UCSD-AML1 (cell line): ENCODE data around the gene GALNT11.
"Not testable (repeated sequence)": the region's sequence is repeated elsewhere in the genome, so short reads cannot be mapped to it uniquely, and the experiment has no call there.

ENCODE experiments used
- DNase-seq: peaks from one replicate; lab custom pipeline; 2025; ENCODE audit not compliant: unreplicated experiment; lab: John Stamatoyannopoulos, UW

Gene GALNT11

GRCh38 chr7:152074673-152075072 is 49.2 kb downstream of the GALNT11 start:
- DNase-seq, result no peak

DNA sequence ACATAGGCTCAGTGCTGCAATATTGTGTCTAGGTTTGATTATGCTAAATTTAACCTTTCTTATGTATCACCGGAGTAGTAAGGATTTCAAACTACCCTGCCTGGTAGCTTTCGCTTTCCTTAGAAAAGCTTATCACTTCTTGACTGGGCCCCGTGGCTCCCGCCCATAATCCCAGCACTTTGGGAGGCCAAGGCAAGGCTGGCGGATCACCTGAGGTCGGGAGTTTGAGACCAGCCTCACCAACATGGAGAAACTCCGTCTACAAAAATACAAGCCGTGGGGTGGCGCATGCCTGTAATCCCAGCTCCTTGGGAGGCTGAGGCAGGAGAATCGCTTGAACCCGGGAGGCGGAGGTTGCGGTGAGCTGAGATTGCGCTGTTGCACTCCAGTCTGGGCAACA is 49.9 kb downstream of the GALNT11 start:
- not testable (repeated sequence) for DNase-seq

DNA sequence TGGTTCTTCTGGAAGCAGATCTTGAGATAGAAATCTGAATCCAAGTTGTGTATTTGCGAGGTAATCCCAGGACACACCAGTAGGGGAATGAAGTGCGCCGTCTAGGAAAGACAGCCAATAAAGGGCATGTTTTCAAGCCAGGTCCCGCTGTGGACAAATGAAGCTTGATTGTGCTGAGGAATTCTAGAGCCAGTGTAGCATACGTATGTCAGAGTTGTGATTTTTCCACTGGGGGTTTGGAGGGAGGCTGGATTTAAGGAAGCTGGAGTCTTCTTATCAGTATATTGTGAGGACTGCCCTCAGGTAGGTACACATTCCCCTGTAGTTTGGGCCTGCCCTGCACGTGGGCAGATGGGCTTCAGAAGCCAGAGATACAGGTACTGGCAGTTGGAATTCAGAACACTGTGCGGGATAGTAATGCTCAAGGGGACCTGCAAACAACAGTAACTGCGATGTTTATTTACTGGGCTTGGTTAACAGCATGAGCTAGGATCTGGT is 50.9 kb downstream of the GALNT11 start:
- DNase-seq, result no peak

GRCh38 chr7:152076940-152077933 is 51.8 kb downstream of the GALNT11 start:
- no peak for DNase-seq

DNA sequence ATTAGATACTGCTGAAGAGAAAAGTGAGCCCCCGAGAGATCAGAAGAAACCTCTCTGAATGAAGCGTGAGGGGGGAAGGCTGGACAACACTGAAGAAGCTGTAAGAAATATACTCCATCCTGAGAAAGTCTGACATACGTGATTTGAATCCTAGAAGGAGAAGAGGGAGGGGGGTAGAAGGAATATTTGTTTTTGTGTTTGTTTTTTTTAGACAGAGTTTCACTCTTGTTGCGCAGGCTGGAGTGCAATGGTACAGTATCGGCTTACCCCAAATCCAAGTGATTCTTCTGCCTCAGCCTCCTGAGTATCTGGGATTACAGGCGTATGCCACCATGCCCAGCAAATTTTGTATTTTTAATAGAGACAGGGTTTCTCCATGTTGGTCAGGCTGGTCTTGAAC is 52.6 kb downstream of the GALNT11 start:
- no peak for DNase-seq

GRCh38 chr7:152078786-152079185 is 53.3 kb downstream of the GALNT11 start:
- DNase-seq, result no peak

GRCh38 chr7:152081088-152081487 is 55.6 kb downstream of the GALNT11 start:
- no peak for DNase-seq

DNA sequence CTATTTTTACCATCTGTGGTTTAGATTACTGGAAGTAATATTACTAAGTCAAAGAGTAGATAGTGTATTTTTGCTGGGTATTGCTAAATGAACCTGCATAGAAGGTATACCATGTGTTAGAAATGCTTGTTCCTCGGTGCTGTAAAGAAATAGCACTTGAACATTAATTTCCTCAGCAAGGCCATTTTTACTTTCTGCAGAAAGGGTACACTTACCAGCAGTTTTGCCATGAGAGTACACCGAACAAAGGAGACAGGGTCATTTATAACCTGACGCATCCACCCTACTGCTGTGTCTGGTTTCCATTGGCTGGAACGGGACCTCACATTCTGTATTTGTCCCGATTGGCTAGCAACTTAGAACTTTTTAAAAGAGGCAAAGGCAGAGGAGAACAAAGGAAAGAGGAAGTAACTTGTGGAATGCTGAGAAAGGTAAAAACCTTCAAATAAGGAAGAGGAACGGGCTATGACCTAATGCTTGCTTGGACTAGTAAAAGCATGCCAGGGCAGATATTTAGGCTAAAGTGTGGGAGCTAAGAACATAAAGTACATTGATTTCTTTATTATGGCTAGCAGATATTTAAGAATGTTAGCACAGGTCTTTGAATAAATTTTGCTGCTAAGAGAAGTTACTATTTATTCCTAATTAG is 56.7 kb downstream of the GALNT11 start:
- not testable (repeated sequence) for DNase-seq

DNA sequence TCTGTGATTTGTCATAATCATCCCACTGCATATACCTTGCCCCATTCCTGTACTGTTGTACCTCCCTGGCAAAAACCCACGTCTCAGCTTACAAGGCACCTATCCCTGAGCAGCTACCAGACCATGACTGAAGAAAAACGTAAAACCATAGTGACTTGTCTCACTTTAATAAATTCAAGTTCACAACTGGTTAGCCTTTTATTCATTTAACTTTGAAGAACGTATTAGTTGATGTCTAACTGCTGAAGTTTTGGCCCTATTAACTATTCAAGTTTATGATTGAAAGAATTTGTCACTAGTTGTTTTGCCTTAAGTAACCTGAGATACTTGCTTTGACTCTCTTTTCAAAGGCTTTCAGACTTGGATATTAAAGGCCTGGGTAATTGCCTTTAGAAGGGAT is 59.7 kb downstream of the GALNT11 start:
- no peak for DNase-seq

- DNase-seq, result no peak
Observed at GRCh38 chr7:152086513-152086912, 61.0 kb downstream of the GALNT11 start.

GRCh38 chr7:152089183-152089582 is 63.7 kb downstream of the GALNT11 start:
- no peak for DNase-seq

DNA sequence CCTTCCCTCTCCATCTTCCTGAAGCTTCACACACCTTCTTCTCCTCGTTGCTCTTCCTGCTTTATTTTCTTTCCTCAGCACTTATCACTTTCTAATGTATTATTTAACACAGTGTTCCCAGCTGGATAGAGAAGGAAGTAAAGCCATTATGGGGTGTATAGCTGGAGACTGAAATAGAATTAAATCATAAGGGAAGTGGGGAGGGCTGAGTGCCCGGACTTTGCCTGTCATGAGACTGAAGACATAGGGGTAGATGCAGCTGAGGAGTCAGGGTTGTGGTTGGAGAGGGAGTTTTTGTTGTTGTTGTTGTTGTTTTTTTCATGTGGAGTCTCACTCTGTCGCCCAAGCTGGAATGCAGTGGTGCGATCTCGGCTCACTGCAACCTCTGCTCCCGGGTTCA is 65.3 kb downstream of the GALNT11 start:
- no peak for DNase-seq

- DNase-seq, result no peak
Observed at GRCh38 chr7:152093717-152094116, 68.2 kb downstream of the GALNT11 start.

GRCh38 chr7:152095771-152096170 is 70.3 kb downstream of the GALNT11 start:
- DNase-seq, result no peak

- no peak for DNase-seq
Observed at GRCh38 chr7:152097330-152097729, 71.9 kb downstream of the GALNT11 start.

DNA sequence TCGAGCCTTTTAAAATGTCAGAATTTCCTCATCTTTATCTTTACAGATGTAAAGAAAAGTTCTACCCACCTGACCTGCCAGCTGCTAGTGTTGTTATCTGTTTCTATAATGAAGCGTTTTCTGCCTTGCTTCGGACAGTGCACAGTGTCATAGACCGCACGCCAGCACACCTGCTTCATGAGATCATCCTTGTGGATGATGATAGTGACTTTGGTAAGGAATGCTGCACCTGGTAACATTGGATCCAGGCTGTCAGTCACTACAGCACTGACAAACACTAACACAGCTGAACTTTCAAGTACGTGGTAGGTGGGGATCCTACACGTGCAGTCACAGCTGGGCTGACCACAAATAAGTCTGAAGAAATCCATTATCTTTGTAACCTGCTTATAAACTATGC is 77.6 kb downstream of the GALNT11 start:
- DNase-seq, result no peak

- DNase-seq, result no peak
Observed at GRCh38 chr7:152103691-152104090, 78.2 kb downstream of the GALNT11 start.

- no peak for DNase-seq
Observed at GRCh38 chr7:152105205-152105604, 79.7 kb downstream of the GALNT11 start.

- DNase-seq, result no peak
Observed at GRCh38 chr7:152106990-152107389, 81.5 kb downstream of the GALNT11 start.

DNA sequence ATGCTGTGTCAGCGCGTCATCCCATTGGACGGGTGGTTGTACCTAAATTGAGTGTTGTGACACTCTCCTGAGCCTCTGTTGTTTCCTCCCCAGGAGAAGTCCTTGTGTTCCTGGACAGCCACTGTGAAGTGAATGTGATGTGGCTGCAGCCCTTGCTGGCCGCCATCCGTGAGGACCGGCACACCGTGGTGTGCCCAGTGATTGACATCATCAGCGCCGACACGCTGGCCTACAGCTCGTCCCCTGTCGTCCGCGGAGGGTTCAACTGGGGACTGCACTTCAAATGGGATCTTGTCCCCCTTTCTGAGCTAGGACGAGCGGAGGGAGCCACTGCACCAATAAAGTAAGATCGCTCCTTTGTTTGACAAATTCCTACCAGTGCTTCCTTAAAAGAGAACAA is 82.5 kb downstream of the GALNT11 start:
- DNase-seq, result no peak

DNA sequence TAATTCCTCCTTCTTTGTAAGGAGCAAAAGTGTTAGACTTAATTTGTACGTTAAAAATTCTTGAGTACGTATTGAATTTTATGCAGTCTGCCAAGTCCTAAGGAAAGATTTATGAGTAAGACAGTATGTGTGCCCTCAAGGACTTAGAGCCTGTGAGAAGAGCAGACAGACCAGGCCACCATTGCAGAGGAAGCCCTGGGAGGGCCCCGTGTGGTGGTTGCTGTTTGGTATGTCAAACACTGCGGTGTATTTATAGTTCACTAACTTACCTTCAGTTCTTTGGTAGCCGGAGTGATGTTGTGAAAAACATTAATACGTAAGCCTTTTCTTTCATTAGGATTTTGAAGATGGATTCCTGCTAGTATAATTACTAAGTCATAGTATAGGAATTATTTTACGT is 82.9 kb downstream of the GALNT11 start:
- DNase-seq, result no peak

- no peak for DNase-seq
Observed at GRCh38 chr7:152112829-152113228, 87.4 kb downstream of the GALNT11 start.
